ELF-1 (cell line): ENCODE data around the gene CCDC51.
"Not testable (repeated sequence)": the region's sequence is repeated elsewhere in the genome, so short reads cannot be mapped to it uniquely, and the experiment has no call there.

Experiments used
- DNase-seq: peaks from one replicate; pipeline ENCODE4 v3.0.0-alpha.2; 2016; ENCODE audit warnings: low read depth, low spot score

Gene CCDC51

GRCh38 chr3:48466386-48467109, 26.6 kb upstream of the CCDC51 start:
- DNase-seq: no peak

DNA sequence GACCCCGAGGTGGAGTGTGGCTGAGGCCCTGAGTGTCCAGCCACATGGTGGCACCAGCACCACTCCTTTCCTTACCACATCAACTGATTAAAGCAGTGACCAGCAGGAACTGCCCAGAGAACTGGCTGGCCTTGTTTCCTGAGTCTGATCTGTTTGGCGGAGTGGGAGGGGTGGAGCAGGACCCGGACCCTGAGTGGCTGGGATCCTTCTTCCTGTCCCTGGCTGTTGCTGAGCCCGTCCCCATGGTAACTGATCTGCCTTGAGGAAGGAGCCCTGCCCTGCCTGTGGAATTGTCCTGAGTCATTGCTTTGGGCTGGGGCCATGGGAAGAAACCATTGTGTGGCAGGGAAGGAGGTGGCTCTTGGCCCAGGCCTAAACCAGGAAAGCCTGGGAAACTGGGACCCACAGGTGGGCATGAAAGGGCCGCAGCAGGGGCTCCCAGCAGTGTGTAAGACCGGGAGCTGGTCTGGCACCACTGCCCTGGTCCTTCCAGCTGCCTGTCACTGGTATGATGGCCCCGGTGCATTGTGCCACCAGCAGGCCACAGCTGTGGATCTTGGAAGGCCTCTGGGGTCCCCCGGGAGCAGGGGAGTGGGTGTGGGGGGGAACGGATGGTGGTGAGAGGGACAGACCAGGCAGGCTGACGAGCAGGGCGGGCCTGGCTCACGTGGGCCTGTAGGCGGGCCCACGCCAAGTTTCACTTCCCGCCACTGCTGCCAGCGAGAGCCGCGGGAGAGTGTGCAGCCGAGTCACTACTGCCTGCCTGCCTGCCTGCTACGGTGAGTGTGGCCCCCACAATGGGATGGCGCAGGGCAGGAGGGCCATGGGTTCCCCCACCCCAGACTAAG, 25.8 kb upstream of the CCDC51 start:
- peak; percentile 100 for DNase-seq

DNA sequence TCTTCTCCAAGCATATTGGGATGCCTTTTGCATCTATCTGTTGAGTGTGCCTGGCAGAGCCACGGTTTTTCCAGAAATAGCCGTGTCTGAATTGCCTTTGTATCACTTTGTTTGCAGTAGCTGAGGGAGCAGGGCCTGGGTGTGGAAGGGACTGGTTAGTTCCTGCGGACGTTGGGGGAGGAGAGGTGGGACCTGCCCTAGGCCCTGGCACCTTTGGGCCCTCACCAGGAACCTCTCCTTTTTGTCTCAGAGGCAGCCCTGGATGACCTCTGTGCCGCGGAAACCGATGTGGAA, 25.3 kb upstream of the CCDC51 start:
- no peak for DNase-seq

DNA sequence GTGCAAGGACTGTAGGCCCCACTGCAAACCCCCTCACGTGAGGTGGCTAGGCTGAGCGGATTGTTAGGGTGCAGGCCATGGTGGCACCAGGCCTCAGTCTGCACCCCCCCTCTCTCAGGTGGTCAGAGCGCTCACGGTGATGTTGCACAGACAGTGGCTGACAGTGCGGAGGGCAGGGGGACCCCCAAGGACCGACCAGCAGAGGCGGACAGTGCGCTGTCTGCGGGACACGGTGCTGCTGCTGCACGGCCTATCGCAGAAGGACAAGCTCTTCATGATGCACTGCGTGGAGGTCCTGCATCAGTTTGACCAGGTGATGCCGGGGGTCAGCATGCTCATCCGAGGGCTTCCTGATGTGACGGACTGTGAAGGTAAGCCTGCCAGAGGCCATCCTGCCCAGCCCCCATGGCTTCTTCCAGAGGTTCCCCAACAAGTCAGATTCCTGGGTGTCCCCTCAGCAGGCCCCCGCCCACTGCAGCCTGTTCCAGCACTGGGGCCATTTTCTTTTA, 24.8 kb upstream of the CCDC51 start:
- DNase-seq: no peak

DNA sequence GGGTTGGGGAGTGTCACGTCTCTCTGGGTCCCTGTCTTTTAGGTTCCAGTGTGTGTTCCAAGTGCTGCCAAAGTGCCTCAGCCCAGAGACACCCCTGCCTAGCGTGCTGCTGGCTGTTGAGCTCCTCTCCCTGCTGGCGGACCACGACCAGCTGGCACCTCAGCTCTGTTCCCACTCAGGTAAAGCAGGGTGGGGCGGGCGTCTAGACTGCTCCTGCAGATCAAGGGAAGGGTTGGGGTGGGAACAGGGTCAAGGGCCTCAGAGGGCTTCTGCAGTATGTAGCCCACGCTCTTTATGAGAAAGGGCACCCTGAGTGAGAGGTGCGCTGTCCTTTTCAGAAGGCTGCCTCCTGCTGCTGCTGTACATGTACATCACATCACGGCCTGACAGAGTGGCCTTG, 23.8 kb upstream of the CCDC51 start:
- DNase-seq: no peak

DNA sequence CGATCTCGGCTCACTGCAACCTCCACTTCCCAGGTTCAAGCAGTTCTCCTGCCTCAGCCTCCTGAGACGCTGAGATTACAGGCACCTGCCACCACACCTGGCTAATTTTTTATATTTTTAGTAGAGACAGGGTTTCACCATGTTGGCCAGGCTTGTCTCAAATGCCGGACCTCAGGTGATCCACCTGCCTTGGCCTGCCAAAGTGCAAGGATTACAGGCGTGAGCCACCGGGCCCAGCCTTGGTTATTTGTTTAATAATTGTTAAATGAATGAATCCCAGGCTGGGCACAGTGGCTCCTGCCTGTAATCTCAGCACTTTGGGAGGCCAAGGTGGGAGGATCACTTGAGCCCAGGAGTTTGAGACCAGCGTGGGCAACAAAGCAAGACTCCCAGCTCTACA, 21.8 kb upstream of the CCDC51 start:
- DNase-seq: not testable (repeated sequence)

DNA sequence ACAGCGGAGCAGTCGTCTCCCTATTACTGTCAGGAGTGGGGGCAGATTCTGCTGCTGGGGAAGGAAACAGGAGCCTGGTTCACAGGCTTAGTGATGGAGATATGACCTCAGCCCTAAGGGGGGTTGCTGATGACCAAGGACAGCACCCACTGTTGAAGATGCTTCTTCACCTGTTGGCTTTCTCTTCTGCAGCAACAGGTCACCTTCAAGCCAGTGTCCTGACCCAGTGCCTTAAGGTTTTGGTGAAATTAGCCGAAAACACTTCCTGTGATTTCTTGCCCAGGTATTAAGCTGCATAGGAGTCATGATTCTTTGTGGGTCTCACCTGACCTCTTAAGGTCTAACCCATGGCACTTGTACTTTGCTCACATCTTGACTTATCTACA, 20.6 kb upstream of the CCDC51 start:
- DNase-seq: no peak

- DNase-seq: no peak
Observed at GRCh38 chr3:48459773-48460516, 20.0 kb upstream of the CCDC51 start.

GRCh38 chr3:48459331-48459730, 19.4 kb upstream of the CCDC51 start:
- DNase-seq: no peak

GRCh38 chr3:48456456-48456855, 16.5 kb upstream of the CCDC51 start:
- DNase-seq: no peak

- DNase-seq: no peak
Observed at GRCh38 chr3:48451270-48451669, 11.4 kb upstream of the CCDC51 start.

DNA sequence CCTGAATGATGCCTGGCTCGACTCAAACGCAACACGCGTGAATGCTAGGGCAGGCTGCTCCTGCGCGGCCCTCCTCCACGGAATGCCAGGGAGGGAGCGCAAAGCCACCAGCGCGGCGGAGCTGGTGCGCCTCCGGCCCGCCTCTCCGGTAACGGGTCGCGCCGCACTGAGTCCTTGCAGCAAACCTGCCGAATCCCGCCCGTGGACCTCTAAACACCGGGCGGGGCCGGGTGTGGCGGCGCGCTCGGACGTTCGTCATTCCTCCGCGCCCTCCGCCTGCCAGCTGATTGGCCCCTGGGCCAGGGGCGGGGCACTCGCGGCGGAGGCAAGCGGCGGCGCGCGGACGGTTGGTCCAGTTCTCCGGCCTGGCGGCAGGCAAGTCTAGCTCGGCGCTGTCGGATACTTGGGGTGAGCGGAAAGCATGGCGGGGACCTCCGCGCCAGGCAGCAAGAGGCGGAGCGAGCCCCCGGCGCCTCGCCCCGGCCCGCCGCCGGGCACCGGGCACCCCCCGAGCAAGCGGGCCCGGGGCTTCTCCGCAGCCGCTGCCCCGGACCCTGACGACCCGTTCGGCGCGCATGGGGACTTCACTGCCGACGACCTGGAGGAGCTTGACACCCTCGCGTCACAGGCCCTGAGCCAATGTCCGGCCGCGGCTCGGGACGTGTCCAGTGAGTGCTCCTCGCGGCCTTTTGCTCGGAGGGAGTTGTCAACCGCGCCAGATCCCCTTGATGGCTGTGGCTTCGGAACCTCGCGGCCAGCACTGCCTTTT, 6.7 kb upstream of the CCDC51 start, which contains the start of gene ATRIP:
Gene ATRIP (plus strand): TSS at position 313 of the 769 bp plus-strand sequence. CDS start 109 bp downstream, at position 422.
- DNase-seq: peak; percentile 93

- DNase-seq: no peak
Observed at GRCh38 chr3:48446043-48446424, 6.1 kb upstream of the CCDC51 start.

DNA sequence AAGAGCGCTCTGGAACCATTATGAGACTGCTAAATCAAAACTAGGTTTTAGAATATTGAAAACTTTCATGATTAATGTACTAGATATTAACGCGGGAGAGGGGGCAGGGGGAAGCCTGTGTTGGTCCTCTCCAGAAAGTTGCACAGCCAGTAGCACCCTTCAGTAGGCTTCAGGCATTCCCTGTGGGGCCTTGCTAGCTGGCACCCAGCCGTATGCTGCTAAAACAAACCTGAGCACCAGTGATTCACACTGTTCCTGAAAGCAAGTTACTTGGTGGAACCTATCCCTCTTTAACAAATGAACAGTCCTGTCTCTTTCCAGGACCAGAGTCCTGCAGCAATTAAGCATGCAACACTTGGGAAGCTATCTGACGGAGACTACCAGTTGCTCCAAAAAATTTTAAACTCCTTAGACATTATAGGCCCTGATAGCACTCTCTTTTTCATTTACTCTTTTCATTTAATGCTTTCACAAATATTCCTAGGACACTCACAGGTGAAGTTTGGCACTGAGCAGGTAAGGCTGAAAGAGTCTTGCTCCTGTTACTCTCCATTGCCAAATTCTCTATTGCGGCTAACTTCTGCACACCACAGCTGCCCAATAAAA, 5.5 kb upstream of the CCDC51 start:
- no peak for DNase-seq

- no peak for DNase-seq
Observed at GRCh38 chr3:48441940-48442339, 2.0 kb upstream of the CCDC51 start.

- no peak for DNase-seq
Observed at GRCh38 chr3:48440590-48440958, 655 bp upstream of the CCDC51 start.

GRCh38 chr3:48437812-48438211, 2.1 kb downstream of the CCDC51 start:
- DNase-seq: no peak

GRCh38 chr3:48436855-48437254, 3.1 kb downstream of the CCDC51 start:
- DNase-seq: no peak

- no peak for DNase-seq
Observed at GRCh38 chr3:48436477-48436787, 3.5 kb downstream of the CCDC51 start.

DNA sequence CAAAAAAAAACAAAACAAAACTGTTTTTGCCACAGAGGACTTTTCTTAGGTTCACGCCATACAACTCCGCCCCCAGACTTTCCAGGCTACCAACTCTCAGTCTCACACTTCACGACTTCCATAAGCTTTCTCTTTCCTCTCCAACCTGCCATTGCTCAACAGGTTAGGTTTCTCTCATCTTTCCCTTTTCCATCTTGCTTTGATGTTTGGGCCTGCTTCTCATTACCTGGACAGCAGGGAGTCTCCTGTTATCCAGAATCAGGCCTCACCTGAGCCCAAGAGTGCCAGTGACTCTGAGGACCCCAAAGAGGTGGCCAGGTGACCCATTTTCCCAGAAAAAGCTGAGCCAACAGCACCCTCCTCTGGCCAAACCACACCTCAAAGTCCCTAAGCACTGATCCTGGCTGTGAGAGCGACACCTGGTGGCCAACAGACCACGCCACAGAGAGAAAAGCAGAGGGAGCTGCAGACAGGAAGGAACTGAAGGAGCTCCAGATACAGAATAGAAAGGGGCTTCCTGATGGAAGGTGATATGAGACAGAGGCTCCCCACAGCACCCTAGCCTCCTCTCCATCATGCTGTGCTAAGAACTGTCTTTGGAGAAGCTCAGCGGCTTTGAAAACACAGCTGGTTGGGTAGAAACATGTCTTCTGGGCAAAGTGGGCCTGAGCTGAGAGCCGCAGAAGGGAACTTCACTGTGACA, 4.0 kb downstream of the CCDC51 start:
- peak; percentile 93 for DNase-seq

GRCh38 chr3:48435223-48435595, 4.7 kb downstream of the CCDC51 start:
- no peak for DNase-seq
